Breast epithelium (tissue), 4 donors: ENCODE data around the gene VEGFA. TPM values are rescaled to one million over a fixed set of nuclear protein-coding genes. Genes with fewer than 3 reads are reported as not detected.

Source experiments
- DNase-seq, 2 donors: peaks; one replicate each; pipeline ENCODE4 v3.0.0-alpha.2; 2019; ENCODE audit warnings: low spot score in 2 of 2
- H3K27ac ChIP-seq, 2 donors: fragments of 200-600 bp; sonication (generic) in 1 of 2; one replicate each; pipeline ENCODE4 v1.5.1; 2016 to 2019; ENCODE audit warnings: mild to moderate bottlenecking in 1 of 2
- H3K27me3 ChIP-seq, 2 donors: fragments of 200-600 bp; sonication (generic) in 1 of 2; one replicate each; pipeline versions ENCODE4 v1.5.1 to v1.6.0; 2017 to 2019; ENCODE audit warnings: control low read depth in 1 of 2, mild to moderate bottlenecking in 1 of 2
- H3K36me3 ChIP-seq: fragments of 200-600 bp; one replicate; pipeline ENCODE4 v1.5.1; 2019
- H3K4me1 ChIP-seq, 2 donors: fragments of 200-600 bp; sonication (generic); one replicate each; pipeline ENCODE4 v1.5.1; 2016 to 2019; ENCODE audit warnings: control low read depth in 1 of 2
- H3K4me3 ChIP-seq, 3 donors: fragments of 200-600 bp; sonication (generic); 1 replicate in 2 of 3; 2 replicates in 1 of 3; pipeline ENCODE4 v1.5.1; 2016 to 2019; ENCODE audit warnings: mild to moderate bottlenecking in 3 of 3, moderate library complexity in 2 of 3
- H3K9me3 ChIP-seq, 2 donors: fragments of 200-600 bp; sonication (generic) in 1 of 2; one replicate each; pipeline ENCODE4 v1.5.1; 2016 to 2019; ENCODE audit warnings: control low read depth in 1 of 2
- CTCF ChIP-seq, 3 donors: fragments of 450-650 bp; IDR thresholded peaks; one replicate each; pipeline ENCODE4 v1.5.1; 2016 to 2017; ENCODE audit warnings: antibody characterized with exemption in 3 of 3, mild to moderate bottlenecking in 3 of 3, moderate library complexity in 3 of 3
- POLR2A ChIP-seq: fragments of 450-650 bp; IDR thresholded peaks from one replicate; pipeline ENCODE4 v1.6.1; 2016; ENCODE audit warnings: antibody characterized with exemption, mild to moderate bottlenecking, moderate library complexity
- POLR2AphosphoS5 ChIP-seq, 3 donors: sonication (generic); formaldehyde crosslinking; IDR thresholded peaks; one replicate each; pipeline ENCODE4 v1.6.1; 2017; ENCODE audit warnings: antibody characterized with exemption in 3 of 3
- intact Hi-C: fragments of 100-400 bp; cut with DNase I; formaldehyde crosslinking; loops from one replicate; pipeline ENCODE4 v1.15.1; 2023; ENCODE audit warnings: low total_unique reads
- total RNA-seq, 3 donors: library from RNA; depleted of rRNA; stranded (reverse); fragments of >200 nt; gene quantifications; one replicate each; pipeline ENCODE4 v1.1.0, GENCODE V29; 2016

VEGFA gene
- total RNA-seq, 3 donors from 2014 or later: 123 to 230 (median 132) TPM

- intact Hi-C loops: no loop called here
- H3K4me1 ChIP-seq: no peaks in the 10 kb centered on the region
- no peak for DNase-seq
- TF ChIP-seq POLR2A (no peak), CTCF (IDR thresholded peaks at IDR 0.05) (no peak), POLR2AphosphoS5 (IDR thresholded peaks at IDR 0.05) (no peak)
- H3K36me3 ChIP-seq: no peaks in the 10 kb centered on the region
- H3K4me3 ChIP-seq: no peak overlapping the region
- H3K9me3 ChIP-seq: no peaks in the 10 kb centered on the region
- no peaks in the 10 kb centered on the region for H3K27me3 ChIP-seq
- H3K27ac ChIP-seq: no peak overlapping the region
Measured at GRCh38 chr6:43785904-43786303, 15.9 kb downstream of the VEGFA start.

GRCh38 chr6:43786664-43787329, 16.8 kb downstream of the VEGFA start:
- Histone ChIP-seq H3K4me1 (no peaks in the 10 kb centered on the region), H3K36me3 (no peaks in the 10 kb centered on the region), H3K4me3 (no peak overlapping the region), H3K27me3 (no peaks in the 10 kb centered on the region), H3K9me3 (no peaks in the 10 kb centered on the region), H3K27ac (no peak overlapping the region)
- intact Hi-C loops: no loop called here
- DNase-seq: no peak
- TF ChIP-seq POLR2A: no peak
- no peak for TF ChIP-seq CTCF (IDR thresholded peaks at IDR 0.05)
- no peak for TF ChIP-seq POLR2AphosphoS5 (IDR thresholded peaks at IDR 0.05)

GRCh38 chr6:43788301-43788700, 18.3 kb downstream of the VEGFA start:
- no peaks in the 10 kb centered on the region for H3K9me3 ChIP-seq
- intact Hi-C loops: no loop called here

GRCh38 chr6:43789447-43789846, 19.4 kb downstream of the VEGFA start:
- no peak for TF ChIP-seq POLR2A
- TF ChIP-seq CTCF (IDR thresholded peaks at IDR 0.05): no peak
- TF ChIP-seq POLR2AphosphoS5 (IDR thresholded peaks at IDR 0.05): no peak
- H3K27ac ChIP-seq: peak overlapping the region; percentile 67 to 90
- no peaks in the 10 kb centered on the region for H3K36me3 ChIP-seq
- no peaks in the 10 kb centered on the region for H3K27me3 ChIP-seq
- no peak for DNase-seq
- H3K9me3 ChIP-seq: no peaks in the 10 kb centered on the region
- H3K4me1 ChIP-seq: no peaks in the 10 kb centered on the region
- intact Hi-C loops: no loop called here
- no peak overlapping the region for H3K4me3 ChIP-seq

More at GRCh38 chr6:43788301-43788700, 18.3 kb downstream of the VEGFA start:
- Histone ChIP-seq H3K36me3 (no peaks in the 10 kb centered on the region), H3K27me3 (no peaks in the 10 kb centered on the region), H3K4me1 (no peaks in the 10 kb centered on the region), H3K27ac (no peak overlapping the region), H3K4me3 (no peak overlapping the region)
- DNase-seq: no peak
- no peak for TF ChIP-seq CTCF (IDR thresholded peaks at IDR 0.05)
- no peak for TF ChIP-seq POLR2AphosphoS5 (IDR thresholded peaks at IDR 0.05)
- no peak for TF ChIP-seq POLR2A

GRCh38 chr6:43790031-43790430, 20.0 kb downstream of the VEGFA start:
- TF ChIP-seq POLR2AphosphoS5 (IDR thresholded peaks at IDR 0.05) (no peak), CTCF (IDR thresholded peaks at IDR 0.05) (no peak), POLR2A (no peak)
- no peak for DNase-seq
- H3K27ac ChIP-seq: peak overlapping the region; percentile 67 to 90
- no peaks in the 10 kb centered on the region for H3K27me3 ChIP-seq
- no peaks in the 10 kb centered on the region for H3K9me3 ChIP-seq
- no peaks in the 10 kb centered on the region for H3K36me3 ChIP-seq
- no peak overlapping the region for H3K4me3 ChIP-seq
- intact Hi-C loops: no loop called here
- no peaks in the 10 kb centered on the region for H3K4me1 ChIP-seq
